C4-2B (cell line): ENCODE measurements around the gene BMPR1B.

Experiments
- CTCF ChIP-seq: fragments of 450-650 bp; conservative IDR thresholded peaks from 2 replicates; pipeline ENCODE4 v1.5.1; 2017; ENCODE audit warnings: mild to moderate bottlenecking
- ZFX ChIP-seq: fragments of 450-650 bp; IDR thresholded peaks from 2 replicates; pipeline ENCODE4 v1.6.1; 2017

GRCh38 chr4:94841864-94842221, 84.1 kb downstream of the BMPR1B start:
- TF ChIP-seq CTCF, result no peak
- no peak for TF ChIP-seq ZFX
